GM23338 (cell line): ENCODE results near the gene PXDN.

Experiments used
- CTCF ChIP-seq, 2 experiments: fragments of 200-600 bp in 1 of 2; sonication (generic) in 1 of 2; conservative IDR thresholded peaks; 2 replicates each; pipeline versions ENCODE4 v1.5.1 to v1.6.1; 2016 to 2017; ENCODE audit warnings: antibody characterized with exemption in 2 of 2, low read depth in 2 of 2, mild to moderate bottlenecking in 2 of 2, moderate library complexity in 1 of 2
- EZH2 ChIP-seq: fragments of 200-600 bp; sonication (generic); IDR thresholded peaks from one replicate; pipeline ENCODE4 v1.8.0; 2017; ENCODE audit warnings: antibody characterized with exemption, mild to moderate bottlenecking, low read depth; ENCODE audit not compliant: unreplicated experiment
- POLR2AphosphoS5 ChIP-seq: IDR thresholded peaks from 2 replicates; pipeline ENCODE4 v1.6.1; 2016; ENCODE audit warnings: antibody characterized with exemption, low read depth
- STAT1 ChIP-seq: IDR thresholded peaks from one replicate; pipeline ENCODE4 v1.6.1; 2016; ENCODE audit warnings: antibody characterized with exemption; ENCODE audit not compliant: unreplicated experiment
- TF ChIP-seq, protein P1 (sequence below): IDR thresholded peaks from one replicate; pipeline ENCODE4 v1.6.1; 2018; ENCODE audit warnings: antibody characterized with exemption; ENCODE audit not compliant: unreplicated experiment
- TF ChIP-seq, protein P2 (sequence below): IDR thresholded peaks from 2 replicates; pipeline ENCODE4 v1.6.1; 2016; ENCODE audit warnings: antibody characterized with exemption

- peak; percentile 46 to 69 for TF ChIP-seq CTCF (conservative IDR thresholded peaks at IDR 0.05; ENCODE audit: low read depth in 2 of 2)
- no peak for TF ChIP-seq POLR2AphosphoS5
- TF ChIP-seq EZH2: no peak
- TF ChIP-seq, protein P1, sequence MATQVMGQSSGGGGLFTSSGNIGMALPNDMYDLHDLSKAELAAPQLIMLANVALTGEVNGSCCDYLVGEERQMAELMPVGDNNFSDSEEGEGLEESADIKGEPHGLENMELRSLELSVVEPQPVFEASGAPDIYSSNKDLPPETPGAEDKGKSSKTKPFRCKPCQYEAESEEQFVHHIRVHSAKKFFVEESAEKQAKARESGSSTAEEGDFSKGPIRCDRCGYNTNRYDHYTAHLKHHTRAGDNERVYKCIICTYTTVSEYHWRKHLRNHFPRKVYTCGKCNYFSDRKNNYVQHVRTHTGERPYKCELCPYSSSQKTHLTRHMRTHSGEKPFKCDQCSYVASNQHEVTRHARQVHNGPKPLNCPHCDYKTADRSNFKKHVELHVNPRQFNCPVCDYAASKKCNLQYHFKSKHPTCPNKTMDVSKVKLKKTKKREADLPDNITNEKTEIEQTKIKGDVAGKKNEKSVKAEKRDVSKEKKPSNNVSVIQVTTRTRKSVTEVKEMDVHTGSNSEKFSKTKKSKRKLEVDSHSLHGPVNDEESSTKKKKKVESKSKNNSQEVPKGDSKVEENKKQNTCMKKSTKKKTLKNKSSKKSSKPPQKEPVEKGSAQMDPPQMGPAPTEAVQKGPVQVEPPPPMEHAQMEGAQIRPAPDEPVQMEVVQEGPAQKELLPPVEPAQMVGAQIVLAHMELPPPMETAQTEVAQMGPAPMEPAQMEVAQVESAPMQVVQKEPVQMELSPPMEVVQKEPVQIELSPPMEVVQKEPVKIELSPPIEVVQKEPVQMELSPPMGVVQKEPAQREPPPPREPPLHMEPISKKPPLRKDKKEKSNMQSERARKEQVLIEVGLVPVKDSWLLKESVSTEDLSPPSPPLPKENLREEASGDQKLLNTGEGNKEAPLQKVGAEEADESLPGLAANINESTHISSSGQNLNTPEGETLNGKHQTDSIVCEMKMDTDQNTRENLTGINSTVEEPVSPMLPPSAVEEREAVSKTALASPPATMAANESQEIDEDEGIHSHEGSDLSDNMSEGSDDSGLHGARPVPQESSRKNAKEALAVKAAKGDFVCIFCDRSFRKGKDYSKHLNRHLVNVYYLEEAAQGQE: no peak
- TF ChIP-seq, protein P2, sequence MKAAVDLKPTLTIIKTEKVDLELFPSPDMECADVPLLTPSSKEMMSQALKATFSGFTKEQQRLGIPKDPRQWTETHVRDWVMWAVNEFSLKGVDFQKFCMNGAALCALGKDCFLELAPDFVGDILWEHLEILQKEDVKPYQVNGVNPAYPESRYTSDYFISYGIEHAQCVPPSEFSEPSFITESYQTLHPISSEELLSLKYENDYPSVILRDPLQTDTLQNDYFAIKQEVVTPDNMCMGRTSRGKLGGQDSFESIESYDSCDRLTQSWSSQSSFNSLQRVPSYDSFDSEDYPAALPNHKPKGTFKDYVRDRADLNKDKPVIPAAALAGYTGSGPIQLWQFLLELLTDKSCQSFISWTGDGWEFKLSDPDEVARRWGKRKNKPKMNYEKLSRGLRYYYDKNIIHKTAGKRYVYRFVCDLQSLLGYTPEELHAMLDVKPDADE: no peak
- TF ChIP-seq STAT1: no peak
These were observed 1.5 kb downstream of the PXDN start for GRCh38 chr2:1742681-1743395.
